Measurements from ENCODE around the gene TIMM22. TPM values are rescaled to one million over a fixed set of nuclear protein-coding genes. Genes with fewer than 3 reads are reported as not detected.
"Not testable (repeated sequence)": the region's sequence is repeated elsewhere in the genome, so short reads cannot be mapped to it uniquely, and the experiment has no call there.

The TIMM22 gene
- total RNA-seq, 2 experiments from 2014 or later: 9.4 to 9.8 TPM

DNA sequence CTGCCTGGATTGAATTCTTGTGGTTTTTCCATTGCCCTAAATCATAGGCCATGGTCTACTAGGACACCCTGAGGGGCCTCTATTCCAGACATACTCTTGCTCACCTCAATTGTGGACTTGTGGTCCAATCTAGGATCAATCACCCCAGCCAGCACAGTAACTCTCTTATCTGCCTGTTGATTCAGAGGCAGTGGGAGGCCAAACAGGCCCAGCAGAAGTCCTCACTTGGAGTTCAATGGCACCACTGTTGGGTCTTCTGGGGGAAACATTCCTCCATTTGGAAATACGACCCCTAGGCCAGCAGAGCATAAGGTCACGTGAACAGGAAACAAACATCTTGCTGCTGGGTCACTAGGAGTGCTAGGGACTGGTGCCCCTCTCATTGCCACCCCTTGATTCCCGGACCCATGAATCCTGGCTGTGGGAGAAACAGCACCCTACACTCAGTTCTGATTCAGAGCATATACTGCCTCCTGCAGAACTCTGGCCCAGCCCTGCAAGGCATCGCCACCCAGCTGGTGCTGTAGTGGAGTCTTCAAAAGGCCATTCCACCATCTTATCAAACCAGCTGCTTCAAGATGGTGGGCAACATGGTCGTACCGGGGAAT, 10.5 kb upstream of the TIMM22 start:
- no peak overlapping the region for H3K27ac Mint-ChIP-seq
- H3K9me3 Mint-ChIP-seq (ENCODE audit: low read depth): no peaks in the 10 kb centered on the region
- DNase-seq: no peak
- no peaks in the 10 kb centered on the region for H3K36me3 Mint-ChIP-seq (ENCODE audit: low read depth)
- no peak overlapping the region for H3K4me3 Mint-ChIP-seq
- intact Hi-C loops (cut with DNase I, micrococcal nuclease): no loop called here
- CTCF ChIA-PET: interaction anchor here (1.2 to 1.3 kb wide), 2 partner anchors 10 to 191 kb away, joined by 3 to 4 read pairs; partner anchors contain the start of gene TIMM22
- ATAC-seq: no peak
- POLR2A ChIA-PET: no interaction called here
- no peaks in the 10 kb centered on the region for H3K4me1 Mint-ChIP-seq
- H3K27me3 Mint-ChIP-seq: no peaks in the 10 kb centered on the region

DNA sequence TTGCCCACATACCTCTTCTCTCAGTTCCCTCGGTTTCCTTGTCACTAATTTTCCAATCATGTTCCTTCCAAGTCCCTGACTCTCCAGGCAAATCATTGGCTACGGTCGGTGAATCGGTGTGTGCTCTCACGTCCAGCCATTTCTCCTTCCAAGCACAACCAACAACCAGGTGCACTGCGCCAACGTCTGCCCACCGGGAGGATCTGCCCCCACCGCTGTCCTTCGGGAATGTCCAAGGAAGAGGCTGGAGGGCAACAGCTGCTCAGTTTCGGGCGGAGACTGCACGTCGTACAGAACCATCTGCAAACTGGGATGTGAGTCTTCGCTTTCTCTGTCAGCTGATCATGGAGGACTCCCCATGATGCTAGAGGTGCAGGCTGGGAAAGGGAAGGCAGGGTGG, 9.0 kb upstream of the TIMM22 start:
- Mint-ChIP-seq H3K4me3 (no peak overlapping the region), H3K9me3 (ENCODE audit: low read depth) (peaks cover under 1% of the 10 kb centered on the region), H3K27me3 (no peaks in the 10 kb centered on the region), H3K4me1 (no peaks in the 10 kb centered on the region), H3K36me3 (ENCODE audit: low read depth) (no peaks in the 10 kb centered on the region), H3K27ac (no peak overlapping the region)
- no peak for DNase-seq
- intact Hi-C loops (cut with DNase I, micrococcal nuclease): no loop called here
- ChIA-PET CTCF (interaction anchor here (0.5 to 0.6 kb wide), 2 partner anchors 241 to 573 kb away, joined by 3 read pairs; no protein-coding TSS in a partner anchor), POLR2A (no interaction called here)
- ATAC-seq: no peak

DNA sequence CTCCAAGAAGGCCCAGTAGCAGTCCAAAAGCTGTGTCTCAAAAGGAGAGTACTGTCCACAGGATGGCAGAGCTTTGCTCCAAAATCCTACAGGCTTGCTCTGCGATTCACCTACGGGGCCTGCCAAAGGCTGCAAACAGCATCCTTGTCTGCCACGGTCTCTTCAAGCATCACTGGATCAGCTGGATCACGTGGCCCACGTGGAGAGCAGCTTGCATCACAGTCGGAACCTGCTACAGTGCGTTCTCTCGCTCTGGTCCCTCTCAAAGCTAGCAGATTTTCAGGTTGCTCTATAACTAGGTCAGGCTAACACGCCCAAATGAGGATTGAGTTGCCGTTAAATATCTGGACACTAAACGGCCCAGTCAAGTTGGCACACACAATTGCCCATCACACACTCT, 8.4 kb upstream of the TIMM22 start:
- CTCF ChIA-PET: interaction anchor here (0.5 to 0.6 kb wide), 2 partner anchors 241 to 573 kb away, joined by 3 read pairs; no protein-coding TSS in a partner anchor
- POLR2A ChIA-PET: no interaction called here
- DNase-seq (no peak), ATAC-seq (no peak)
- no peaks in the 10 kb centered on the region for H3K27me3 Mint-ChIP-seq
- H3K36me3 Mint-ChIP-seq (ENCODE audit: low read depth): no peaks in the 10 kb centered on the region
- H3K27ac Mint-ChIP-seq: no peak overlapping the region
- no peak overlapping the region for H3K4me3 Mint-ChIP-seq
- H3K4me1 Mint-ChIP-seq: no peaks in the 10 kb centered on the region
- H3K9me3 Mint-ChIP-seq (ENCODE audit: low read depth): peaks cover 5% of the 10 kb centered on the region
- intact Hi-C loops (cut with DNase I, micrococcal nuclease): no loop called here

DNA sequence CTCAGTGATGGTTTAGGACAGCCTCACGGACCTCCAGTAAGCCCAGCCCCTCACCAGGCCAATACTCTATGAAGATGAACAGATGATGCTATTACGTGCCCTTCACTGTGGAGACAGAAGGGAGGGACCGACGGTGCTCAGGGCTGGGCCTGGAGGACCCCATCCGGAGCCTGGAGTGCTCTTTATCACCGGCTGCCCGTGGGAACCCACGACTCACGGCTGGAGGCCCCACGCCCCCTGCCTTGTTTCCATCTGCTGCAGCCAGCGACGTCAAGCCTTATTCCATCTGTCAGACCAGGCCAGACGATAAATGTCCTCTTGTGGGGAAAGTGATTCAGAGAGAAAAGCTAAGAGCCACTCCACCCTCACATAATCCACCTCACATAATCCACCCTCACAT, 4.0 kb upstream of the TIMM22 start:
- ChIA-PET POLR2A (no interaction called here), CTCF (interaction anchor here (0.7 kb wide), 1 partner anchor 189 kb away, joined by 3 read pairs; no protein-coding TSS in a partner anchor)
- no peaks in the 10 kb centered on the region for H3K27me3 Mint-ChIP-seq
- peaks cover 14% of the 10 kb centered on the region for H3K9me3 Mint-ChIP-seq (ENCODE audit: low read depth)
- H3K27ac Mint-ChIP-seq: no peak overlapping the region
- ATAC-seq (no peak), DNase-seq (no peak)
- H3K4me3 Mint-ChIP-seq: no peak overlapping the region
- H3K4me1 Mint-ChIP-seq: peaks cover 3% of the 10 kb centered on the region
- H3K36me3 Mint-ChIP-seq (ENCODE audit: low read depth): peaks cover 3% of the 10 kb centered on the region
- intact Hi-C loops (cut with DNase I, micrococcal nuclease): loop anchor here in 1 of 2 experiments (10.0 kb wide), 1 partner anchor 278 kb away; the partner anchor contains the start of gene VPS53

DNA sequence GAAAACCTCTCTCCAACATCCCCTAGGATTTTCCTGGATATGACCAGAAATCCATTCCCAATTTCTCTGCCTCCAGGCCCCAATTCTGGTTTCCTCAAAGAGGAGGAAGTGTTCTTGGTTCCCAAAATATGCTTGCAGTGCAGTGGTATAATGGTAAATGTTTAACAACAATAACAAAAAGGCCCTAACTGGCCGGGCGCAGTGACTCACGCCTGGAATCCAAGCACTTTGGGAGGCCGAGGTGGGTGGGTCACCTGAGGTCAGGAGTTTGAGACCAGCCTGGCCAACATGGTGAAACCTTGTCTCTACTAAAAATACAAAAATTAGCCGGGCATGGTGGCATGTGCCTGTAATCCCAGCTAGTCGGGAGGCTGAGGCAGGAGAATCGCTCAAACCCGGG, 1.6 kb upstream of the TIMM22 start:
- intact Hi-C loops (cut with DNase I, micrococcal nuclease): loop anchor here (5.0 to 10.0 kb wide), 5 partner anchors 113 to 853 kb away; partner anchors contain the start of genes GLOD4 (in 1 of the 2), MRM3 (in 1 of the 2), TLCD3A (in 1 of the 2) and VPS53 (in 1 of the 2)
- H3K4me1 Mint-ChIP-seq: peaks cover 20% of the 10 kb centered on the region
- CTCF ChIA-PET: interaction anchor here (1.6 to 5.8 kb wide), 2 partner anchors 14 to 579 kb away, joined by 4 to 43 read pairs; no protein-coding TSS in a partner anchor
- H3K27me3 Mint-ChIP-seq, ATAC-seq, H3K4me3 Mint-ChIP-seq, DNase-seq, H3K27ac Mint-ChIP-seq: not testable (repeated sequence)
- peaks cover 12% of the 10 kb centered on the region for H3K36me3 Mint-ChIP-seq (ENCODE audit: low read depth)
- POLR2A ChIA-PET: interaction anchor here (2.5 kb wide), 1 partner anchor 15 kb away, joined by 11 read pairs; the partner anchor contains the start of gene NXN
- peaks cover 14% of the 10 kb centered on the region for H3K9me3 Mint-ChIP-seq (ENCODE audit: low read depth)

DNA sequence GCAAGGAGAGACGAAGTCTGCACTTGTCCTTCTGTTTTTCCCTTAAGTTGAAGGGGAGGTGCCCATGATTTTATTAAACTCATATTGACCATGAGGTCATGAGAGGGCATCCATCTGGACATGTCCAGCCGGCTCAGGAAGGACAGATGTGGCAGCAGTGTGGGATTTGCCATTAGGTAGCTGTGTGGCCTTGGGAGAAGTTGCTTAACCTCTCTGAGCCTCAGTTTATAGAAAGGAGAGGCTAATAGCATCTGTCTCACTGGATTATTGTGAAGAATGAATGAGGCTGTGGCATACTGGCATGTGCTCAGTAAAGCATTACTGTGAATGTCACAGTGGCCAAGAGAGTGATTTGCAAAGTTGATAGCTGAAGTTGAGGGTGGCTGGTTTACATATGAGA, 1.2 kb downstream of the TIMM22 start:
- ChIA-PET CTCF (interaction anchor here (1.0 to 5.8 kb wide), 6 partner anchors 17 to 586 kb away, joined by 3 to 43 read pairs (median 6); no protein-coding TSS in a partner anchor), POLR2A (interaction anchor here (2.5 kb wide), 1 partner anchor 18 kb away, joined by 11 read pairs; the partner anchor contains the start of gene NXN)
- DNase-seq (no peak), ATAC-seq (no peak)
- peak overlapping the region; percentile 96 for H3K27ac Mint-ChIP-seq
- intact Hi-C loops (cut with DNase I, micrococcal nuclease): loop anchor here (5.0 to 10.0 kb wide), 5 partner anchors 116 to 856 kb away; partner anchors contain the start of genes GLOD4 (in 1 of the 2), MRM3 (in 1 of the 2), TLCD3A (in 1 of the 2) and VPS53 (in 1 of the 2)
- no peaks in the 10 kb centered on the region for H3K27me3 Mint-ChIP-seq
- peaks cover 12% of the 10 kb centered on the region for H3K9me3 Mint-ChIP-seq (ENCODE audit: low read depth)
- H3K36me3 Mint-ChIP-seq (ENCODE audit: low read depth): peaks cover 28% of the 10 kb centered on the region
- peak overlapping the region; percentile 86 for H3K4me3 Mint-ChIP-seq
- peaks cover 20% of the 10 kb centered on the region for H3K4me1 Mint-ChIP-seq

DNA sequence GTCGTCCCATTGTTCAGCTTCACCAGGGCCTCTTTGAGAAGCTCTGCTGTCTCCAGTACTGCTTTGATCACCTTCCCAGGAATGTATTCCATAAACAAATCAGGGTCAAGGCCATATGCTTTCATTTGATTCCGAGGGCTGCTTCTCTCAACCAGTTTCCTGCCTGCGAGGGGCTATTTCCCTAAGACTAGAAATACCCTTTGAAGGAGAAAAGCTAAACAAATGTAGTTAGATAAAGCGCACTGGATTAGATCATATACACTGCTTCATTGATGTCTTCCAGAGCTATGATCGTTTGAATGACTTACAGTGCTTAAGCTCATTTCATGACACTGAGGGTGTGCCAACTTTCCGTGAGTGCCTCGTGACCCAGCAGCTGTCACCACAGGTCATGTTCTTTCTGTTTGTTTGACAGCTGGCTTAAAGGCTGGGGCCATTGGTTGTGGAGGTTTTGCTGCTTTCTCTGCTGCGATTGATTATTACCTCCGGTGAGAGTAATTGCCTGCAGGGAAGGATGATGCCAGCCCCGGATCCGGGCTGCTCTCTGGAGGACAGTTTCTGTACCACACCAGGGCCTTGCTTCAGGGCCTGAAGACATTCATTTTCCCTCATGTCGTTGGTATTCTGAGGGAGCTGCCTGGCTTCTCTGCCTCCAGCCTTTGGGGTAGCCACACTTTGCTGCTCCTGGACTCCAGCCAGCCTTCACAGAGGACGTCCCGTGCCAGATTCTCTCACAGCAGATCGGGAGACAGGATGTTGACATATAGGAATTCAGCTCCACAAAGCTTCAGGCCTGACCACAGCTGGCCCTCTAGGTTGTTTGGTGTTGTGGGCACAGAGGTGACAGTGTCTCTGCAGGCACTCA, 3.9 kb downstream of the TIMM22 start:
- Mint-ChIP-seq H3K27me3 (no peaks in the 10 kb centered on the region), H3K4me1 (peaks cover 26% of the 10 kb centered on the region), H3K9me3 (ENCODE audit: low read depth) (no peaks in the 10 kb centered on the region), H3K27ac (no peak overlapping the region), H3K4me3 (no peak overlapping the region), H3K36me3 (ENCODE audit: low read depth) (peaks cover 29% of the 10 kb centered on the region)
- ChIA-PET POLR2A (no interaction called here), CTCF (interaction anchor here (0.7 to 5.8 kb wide), 4 partner anchors 20 to 202 kb away, joined by 3 to 43 read pairs (median 4); no protein-coding TSS in a partner anchor)
- no peak for DNase-seq
- ATAC-seq: no peak
- intact Hi-C loops (cut with DNase I, micrococcal nuclease): no loop called here

DNA sequence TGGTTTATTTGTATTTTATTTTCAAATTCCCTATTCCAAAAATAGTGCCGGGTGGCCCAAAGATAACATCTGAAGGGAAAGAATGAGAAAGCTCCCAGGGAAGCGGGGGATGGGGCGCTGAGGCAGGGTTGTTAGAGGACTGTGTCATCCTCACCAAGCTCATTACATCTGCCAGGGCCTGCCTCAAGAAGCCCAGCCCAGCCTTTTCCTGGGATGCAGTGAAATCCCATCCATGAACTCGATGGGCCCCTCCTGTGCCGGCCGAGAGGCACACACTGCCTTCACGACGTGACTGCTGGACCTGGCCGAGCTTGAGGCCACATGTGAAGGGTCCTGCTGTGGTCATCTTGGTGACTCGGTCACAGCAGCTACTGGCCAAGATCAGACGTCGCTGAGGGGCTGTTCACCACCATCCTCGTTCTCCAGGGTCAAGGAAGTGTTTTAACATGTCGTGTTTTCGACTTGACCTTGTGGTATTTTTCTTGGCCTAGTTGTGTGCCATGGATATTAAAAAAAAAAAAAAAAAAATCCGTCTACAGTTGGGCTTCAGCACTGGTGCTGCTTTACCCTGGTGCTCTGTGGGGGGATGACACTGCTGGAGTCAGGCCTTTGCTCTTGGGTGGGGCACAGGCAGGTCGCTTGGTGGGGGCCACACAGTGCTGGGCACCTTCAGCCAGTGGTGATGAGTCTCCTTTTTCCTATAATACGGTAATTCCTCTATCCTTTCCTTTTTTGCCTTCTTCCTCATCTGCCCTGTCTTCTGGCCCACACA, 4.9 kb downstream of the TIMM22 start:
- ChIA-PET CTCF (interaction anchor here (1.0 kb wide), 1 partner anchor 123 kb away, joined by 3 read pairs; no protein-coding TSS in a partner anchor), POLR2A (no interaction called here)
- intact Hi-C loops (cut with DNase I, micrococcal nuclease): no loop called here
- Mint-ChIP-seq H3K4me1 (peaks cover 28% of the 10 kb centered on the region), H3K9me3 (ENCODE audit: low read depth) (no peaks in the 10 kb centered on the region), H3K36me3 (ENCODE audit: low read depth) (peaks cover 29% of the 10 kb centered on the region), H3K4me3 (no peak overlapping the region), H3K27ac (peak overlapping the region; percentile 20), H3K27me3 (no peaks in the 10 kb centered on the region)
- ATAC-seq (no peak), DNase-seq (no peak)

DNA sequence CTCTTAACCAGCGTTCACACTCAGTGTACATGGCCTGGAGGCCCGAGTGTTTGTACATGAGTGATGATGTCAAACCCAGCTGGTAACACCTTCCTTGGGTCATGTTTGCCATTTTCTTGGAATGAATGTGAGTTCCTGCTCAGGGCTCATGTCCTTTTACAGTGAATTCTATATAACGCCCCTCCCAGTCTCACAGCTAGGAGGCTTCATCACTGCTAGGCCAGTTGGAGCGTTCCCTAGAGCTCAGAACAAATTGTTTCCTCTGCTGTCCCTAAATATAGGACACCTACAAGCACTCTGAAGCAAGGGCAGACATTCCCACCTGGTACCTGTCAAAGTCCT, 5.5 kb downstream of the TIMM22 start:
- no peak overlapping the region for H3K4me3 Mint-ChIP-seq
- ChIA-PET CTCF (no interaction called here), POLR2A (no interaction called here)
- ATAC-seq (no peak), DNase-seq (no peak)
- peak overlapping the region; percentile 20 for H3K27ac Mint-ChIP-seq
- peaks cover 29% of the 10 kb centered on the region for H3K36me3 Mint-ChIP-seq (ENCODE audit: low read depth)
- peaks cover 28% of the 10 kb centered on the region for H3K4me1 Mint-ChIP-seq
- intact Hi-C loops (cut with DNase I, micrococcal nuclease): no loop called here
- H3K9me3 Mint-ChIP-seq (ENCODE audit: low read depth): no peaks in the 10 kb centered on the region
- no peaks in the 10 kb centered on the region for H3K27me3 Mint-ChIP-seq

DNA sequence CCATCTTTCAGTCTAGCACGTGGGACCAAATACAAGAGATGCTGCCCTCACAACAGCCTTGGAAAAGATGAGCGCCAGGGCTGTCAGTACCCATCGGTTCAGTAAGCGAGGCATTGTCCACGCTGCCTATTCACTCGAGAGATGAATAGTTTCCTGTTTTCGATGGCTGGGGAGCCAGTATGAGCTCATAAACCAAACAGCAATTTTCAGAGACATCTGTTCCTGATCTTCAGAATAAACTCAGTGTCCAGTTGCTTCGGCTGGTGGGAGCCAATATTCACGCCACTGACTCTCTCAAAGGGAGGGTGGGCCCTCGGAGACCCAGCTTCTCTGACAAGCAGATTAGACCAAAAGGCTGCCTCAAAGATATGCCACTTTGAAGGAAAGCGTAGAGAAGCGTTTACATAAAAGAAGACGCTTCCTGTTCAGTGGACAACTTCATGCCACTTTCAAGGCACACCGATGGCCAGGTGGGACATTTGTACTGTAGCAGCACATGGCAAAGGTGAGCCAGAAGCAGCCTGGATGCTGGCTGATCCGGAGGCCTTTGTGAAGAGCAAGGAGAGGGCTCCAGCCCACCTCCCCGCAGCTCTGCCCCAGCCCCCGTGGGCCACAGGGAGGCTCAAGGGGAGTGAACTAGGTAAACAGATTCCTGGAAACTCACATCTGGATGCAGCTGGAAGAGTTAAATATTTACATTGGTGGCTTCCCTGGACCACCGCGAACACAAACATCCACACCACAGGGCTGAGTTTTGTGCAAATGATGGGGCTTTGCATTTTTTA, 6.0 kb downstream of the TIMM22 start:
- CTCF ChIA-PET: interaction anchor here (0.7 kb wide), 1 partner anchor 297 kb away, joined by 3 read pairs; no protein-coding TSS in a partner anchor
- H3K36me3 Mint-ChIP-seq (ENCODE audit: low read depth): peaks cover 27% of the 10 kb centered on the region
- peak overlapping the region; percentile 22 for H3K27ac Mint-ChIP-seq
- peaks cover 25% of the 10 kb centered on the region for H3K4me1 Mint-ChIP-seq
- no peak for ATAC-seq
- H3K9me3 Mint-ChIP-seq (ENCODE audit: low read depth): no peaks in the 10 kb centered on the region
- POLR2A ChIA-PET: no interaction called here
- H3K4me3 Mint-ChIP-seq: no peak overlapping the region
- intact Hi-C loops (cut with DNase I, micrococcal nuclease): no loop called here
- no peaks in the 10 kb centered on the region for H3K27me3 Mint-ChIP-seq
- DNase-seq: no peak

Measured in activated CD4-positive, alpha-beta T cell treated with anti-CD3 and anti-CD28 coated beads for 36 hours (primary cell).